Measurements from ENCODE around the gene NPTX1. TPM values are rescaled to one million over a fixed set of nuclear protein-coding genes. Genes with fewer than 3 reads are reported as not detected.

Gene NPTX1
- total RNA-seq, 1 donor, result under 0.01 TPM

- H3K9me3 ChIP-seq (ENCODE audit: low read depth, low read length), result no peaks in the 10 kb centered on the region
- H3K79me2 ChIP-seq (ENCODE audit: insufficient read depth, low read length), result no peaks in the 10 kb centered on the region
- H3K27ac ChIP-seq (ENCODE audit: low read depth, low read length), result no peak overlapping the region
- no peak overlapping the region for H3K4me3 ChIP-seq (ENCODE audit: insufficient read depth, low read length)
- DNase-seq (ENCODE audit: insufficient read length, low spot score, missing footprints), result no peak
- H3K36me3 ChIP-seq (ENCODE audit: insufficient read depth, low read length), result no peaks in the 10 kb centered on the region
- peaks cover 90% of the 10 kb centered on the region for H3K27me3 ChIP-seq (ENCODE audit: insufficient read depth, low read length)
- no peaks in the 10 kb centered on the region for H4K20me1 ChIP-seq (ENCODE audit: insufficient read depth, low read length)
- no peaks in the 10 kb centered on the region for H3K4me1 ChIP-seq (ENCODE audit: insufficient read depth, low read length)
- no peak overlapping the region for H2AFZ ChIP-seq (ENCODE audit: low read length)
- no peak for TF ChIP-seq CTCF (IDR thresholded peaks at IDR 0.05; ENCODE audit: extremely low read depth, low read depth, low read length)
- H3K4me2 ChIP-seq (ENCODE audit: insufficient read depth, low read length), result no peak overlapping the region
Measured at GRCh38 chr17:80473701-80474100, 2.7 kb downstream of the NPTX1 start.

GRCh38 chr17:80472996-80473395 is 3.4 kb downstream of the NPTX1 start:
- Histone ChIP-seq H3K9me3 (ENCODE audit: low read depth, low read length) (no peaks in the 10 kb centered on the region), H3K4me1 (ENCODE audit: insufficient read depth, low read length) (no peaks in the 10 kb centered on the region), H3K79me2 (ENCODE audit: insufficient read depth, low read length) (no peaks in the 10 kb centered on the region), H3K36me3 (ENCODE audit: insufficient read depth, low read length) (no peaks in the 10 kb centered on the region), H2AFZ (ENCODE audit: low read length) (no peak overlapping the region), H3K4me3 (ENCODE audit: insufficient read depth, low read length) (no peak overlapping the region), H3K27me3 (ENCODE audit: insufficient read depth, low read length) (peaks cover 89% of the 10 kb centered on the region), H3K4me2 (ENCODE audit: insufficient read depth, low read length) (no peak overlapping the region), H4K20me1 (ENCODE audit: insufficient read depth, low read length) (no peaks in the 10 kb centered on the region), H3K27ac (ENCODE audit: low read depth, low read length) (no peak overlapping the region)
- no peak for TF ChIP-seq CTCF (IDR thresholded peaks at IDR 0.05; ENCODE audit: extremely low read depth, low read depth, low read length)
- DNase-seq (ENCODE audit: insufficient read length, low spot score, missing footprints), result no peak

- Histone ChIP-seq H3K79me2 (ENCODE audit: insufficient read depth, low read length) (no peaks in the 10 kb centered on the region), H3K9me3 (ENCODE audit: low read depth, low read length) (no peaks in the 10 kb centered on the region), H3K4me1 (ENCODE audit: insufficient read depth, low read length) (no peaks in the 10 kb centered on the region), H3K4me2 (ENCODE audit: insufficient read depth, low read length) (no peak overlapping the region), H3K36me3 (ENCODE audit: insufficient read depth, low read length) (no peaks in the 10 kb centered on the region), H3K4me3 (ENCODE audit: insufficient read depth, low read length) (no peak overlapping the region), H3K27ac (ENCODE audit: low read depth, low read length) (no peak overlapping the region), H4K20me1 (ENCODE audit: insufficient read depth, low read length) (no peaks in the 10 kb centered on the region), H3K27me3 (ENCODE audit: insufficient read depth, low read length) (peaks cover 89% of the 10 kb centered on the region), H2AFZ (ENCODE audit: low read length) (no peak overlapping the region)
- no peak for TF ChIP-seq CTCF (IDR thresholded peaks at IDR 0.05; ENCODE audit: extremely low read depth, low read depth, low read length)
- peak; percentile 87 for DNase-seq (ENCODE audit: insufficient read length, low spot score, missing footprints)
Measured at GRCh38 chr17:80471922-80472321, 4.5 kb downstream of the NPTX1 start.

- Histone ChIP-seq H3K79me2 (ENCODE audit: insufficient read depth, low read length) (no peaks in the 10 kb centered on the region), H4K20me1 (ENCODE audit: insufficient read depth, low read length) (no peaks in the 10 kb centered on the region), H3K4me3 (ENCODE audit: insufficient read depth, low read length) (no peak overlapping the region), H3K36me3 (ENCODE audit: insufficient read depth, low read length) (no peaks in the 10 kb centered on the region), H3K4me2 (ENCODE audit: insufficient read depth, low read length) (no peak overlapping the region), H3K27me3 (ENCODE audit: insufficient read depth, low read length) (peaks cover 89% of the 10 kb centered on the region), H3K9me3 (ENCODE audit: low read depth, low read length) (no peaks in the 10 kb centered on the region), H3K4me1 (ENCODE audit: insufficient read depth, low read length) (no peaks in the 10 kb centered on the region), H3K27ac (ENCODE audit: low read depth, low read length) (no peak overlapping the region), H2AFZ (ENCODE audit: low read length) (no peak overlapping the region)
- no peak for DNase-seq (ENCODE audit: insufficient read length, low spot score, missing footprints)
- TF ChIP-seq CTCF (IDR thresholded peaks at IDR 0.05; ENCODE audit: extremely low read depth, low read depth, low read length), result no peak
Measured at GRCh38 chr17:80470603-80471002, 5.8 kb downstream of the NPTX1 start.

Data from osteoblast (primary cell).